ENCODE results near the gene CNIH2.

DNA sequence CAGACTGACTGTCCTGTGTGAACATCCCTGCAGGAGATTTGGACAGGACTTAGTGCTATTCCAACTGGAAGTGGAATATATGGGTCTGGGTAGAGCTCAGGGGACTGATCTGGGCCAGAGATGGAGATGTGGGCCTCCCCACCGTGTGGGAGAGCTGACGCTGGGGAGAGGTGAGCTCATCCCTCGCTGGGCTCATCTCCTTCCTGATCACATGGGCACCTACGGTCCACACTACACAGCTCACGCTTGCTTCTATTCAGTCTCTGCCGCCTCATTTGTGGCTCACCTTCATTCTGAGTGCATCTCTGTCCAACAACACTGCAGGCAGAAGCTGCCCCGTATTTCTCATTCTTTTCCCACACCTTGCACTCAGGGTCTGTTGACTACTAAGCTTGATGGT, 26.2 kb upstream of the CNIH2 start:
- TF ChIP-seq, protein P1, sequence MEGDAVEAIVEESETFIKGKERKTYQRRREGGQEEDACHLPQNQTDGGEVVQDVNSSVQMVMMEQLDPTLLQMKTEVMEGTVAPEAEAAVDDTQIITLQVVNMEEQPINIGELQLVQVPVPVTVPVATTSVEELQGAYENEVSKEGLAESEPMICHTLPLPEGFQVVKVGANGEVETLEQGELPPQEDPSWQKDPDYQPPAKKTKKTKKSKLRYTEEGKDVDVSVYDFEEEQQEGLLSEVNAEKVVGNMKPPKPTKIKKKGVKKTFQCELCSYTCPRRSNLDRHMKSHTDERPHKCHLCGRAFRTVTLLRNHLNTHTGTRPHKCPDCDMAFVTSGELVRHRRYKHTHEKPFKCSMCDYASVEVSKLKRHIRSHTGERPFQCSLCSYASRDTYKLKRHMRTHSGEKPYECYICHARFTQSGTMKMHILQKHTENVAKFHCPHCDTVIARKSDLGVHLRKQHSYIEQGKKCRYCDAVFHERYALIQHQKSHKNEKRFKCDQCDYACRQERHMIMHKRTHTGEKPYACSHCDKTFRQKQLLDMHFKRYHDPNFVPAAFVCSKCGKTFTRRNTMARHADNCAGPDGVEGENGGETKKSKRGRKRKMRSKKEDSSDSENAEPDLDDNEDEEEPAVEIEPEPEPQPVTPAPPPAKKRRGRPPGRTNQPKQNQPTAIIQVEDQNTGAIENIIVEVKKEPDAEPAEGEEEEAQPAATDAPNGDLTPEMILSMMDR (IDR thresholded peaks at IDR 0.05) = no peak
- TF ChIP-seq POLR2AphosphoS5 (IDR thresholded peaks at IDR 0.05) = no peak
